Body of pancreas (tissue), 4 donors: Measurements from ENCODE around the gene TNS2. TPM values are rescaled to one million over a fixed set of nuclear protein-coding genes. Genes with fewer than 3 reads are reported as not detected.
"Not testable (repeated sequence)": the region's sequence is repeated elsewhere in the genome, so short reads cannot be mapped to it uniquely, and the experiment has no call there.

Experiments
- ATAC-seq: fragments of 150-250 bp; one replicate; pipeline ENCODE4 v1.9.1; 2016
- DNase-seq, 4 donors: peaks; one replicate each; pipeline ENCODE4 v3.0.0-alpha.2; 2019
- H3K27ac ChIP-seq, 4 donors: fragments of 200-600 bp; sonication (generic); 1 replicate in 3 of 4; 2 replicates in 1 of 4; pipeline versions ENCODE4 v1.5.1 to v1.6.1; 2016 to 2019; ENCODE audit warnings: mild to moderate bottlenecking in 1 of 4, mixed read lengths in 1 of 4, moderate library complexity in 1 of 4
- H3K27me3 ChIP-seq, 2 donors: fragments of 200-600 bp; sonication (generic); one replicate each; pipeline ENCODE4 v1.6.0; 2016; ENCODE audit warnings: mild to moderate bottlenecking in 1 of 2
- H3K36me3 ChIP-seq, 2 donors: fragments of 200-600 bp; sonication (generic); replicated peaks in 1 of 2; 2 replicates each; pipeline ENCODE4 v1.5.1; 2016; ENCODE audit warnings: low read depth in 2 of 2; ENCODE audit not compliant: insufficient read depth in 1 of 2
- H3K4me1 ChIP-seq: fragments of 200-600 bp; sonication (generic); one replicate; pipeline ENCODE4 v1.6.0; 2016
- H3K4me3 ChIP-seq, 2 donors: fragments of 200-600 bp; sonication (generic); 1 replicate in 1 of 2; 2 replicates in 1 of 2; pipeline ENCODE4 v1.5.1; 2016 to 2019
- H3K9me3 ChIP-seq, 3 donors: fragments of 200-600 bp; sonication (generic); 1 replicate in 2 of 3; 2 replicates in 1 of 3; pipeline ENCODE4 v1.5.1; 2016
- CTCF ChIP-seq, 7 experiments: fragments of 450-650 bp in 4 of 7; fragments of 200-600 bp in 3 of 7; sonication (generic) in 3 of 7; IDR thresholded peaks; one replicate each; pipeline ENCODE4 v1.5.1; 2016 to 2019; ENCODE audit warnings: antibody characterized with exemption in 7 of 7
- POLR2A ChIP-seq, 3 donors: fragments of 450-650 bp; IDR thresholded peaks; one replicate each; pipeline ENCODE4 v1.6.1; 2016; ENCODE audit warnings: antibody characterized with exemption in 3 of 3, mild to moderate bottlenecking in 2 of 3
- WGBS, 2 donors: methylation state at CpG; one replicate each; pipeline ENCODE4 v1.1.5; 2017; 5-methylcytosine and 5-hydroxymethylcytosine counted together
- intact Hi-C: fragments of 100-400 bp; cut with DNase I; formaldehyde crosslinking; loops from one replicate; pipeline ENCODE4 v1.15.1; 2023
- total RNA-seq, 2 donors: library from RNA; depleted of rRNA; stranded (reverse); fragments of >200 nt; gene quantifications; one replicate each; pipeline ENCODE4 v1.1.0, GENCODE V29; 2016

TNS2 gene
- total RNA-seq, 2 donors from 2014 or later: 75.5 to 113 TPM

GRCh38 chr12:53031616-53032015 lies 18.2 kb upstream of the TNS2 start:
- no peak overlapping the region for H3K27ac ChIP-seq
- no peaks in the 10 kb centered on the region for H3K4me1 ChIP-seq
- no peak overlapping the region for H3K4me3 ChIP-seq
- 79 to 98% methylated on average over 3 of the region's 3 CpGs for WGBS, 2 donors
- intact Hi-C loops: no loop called here
- H3K27me3 ChIP-seq: no peaks in the 10 kb centered on the region
- TF ChIP-seq CTCF (IDR thresholded peaks at IDR 0.05) (no peak), POLR2A (IDR thresholded peaks at IDR 0.05) (no peak)
- DNase-seq: no peak
- no peak for ATAC-seq
- peaks cover 6 to 56% of the 10 kb centered on the region in 2 donors for H3K36me3 ChIP-seq
- no peaks in the 10 kb centered on the region for H3K9me3 ChIP-seq

- H3K36me3 ChIP-seq: peaks cover 13 to 57% of the 10 kb centered on the region in 2 donors
- H3K4me3 ChIP-seq, ATAC-seq, H3K27me3 ChIP-seq, H3K9me3 ChIP-seq, intact Hi-C loops, DNase-seq, H3K27ac ChIP-seq, H3K4me1 ChIP-seq: not testable (repeated sequence)
- 63 to 72% methylated on average over 10 of the region's 10 CpGs for WGBS, 2 donors
These were observed 16.0 kb upstream of the TNS2 start for GRCh38 chr12:53033832-53034231.

GRCh38 chr12:53034459-53034858 lies 15.4 kb upstream of the TNS2 start:
- ATAC-seq (no peak), DNase-seq (no peak)
- Histone ChIP-seq H3K27me3 (no peaks in the 10 kb centered on the region), H3K4me3 (no peak overlapping the region), H3K9me3 (no peaks in the 10 kb centered on the region), H3K4me1 (peaks cover 10% of the 10 kb centered on the region), H3K36me3 (peaks cover 13 to 55% of the 10 kb centered on the region in 2 donors), H3K27ac (no peak overlapping the region)
- TF ChIP-seq POLR2A (IDR thresholded peaks at IDR 0.05): no peak
- TF ChIP-seq CTCF (IDR thresholded peaks at IDR 0.05): no peak
- WGBS, 2 donors: 75 to 83% methylated on average over 8 of the region's 8 CpGs
- intact Hi-C loops: no loop called here

- Histone ChIP-seq H3K36me3 (peaks cover 13 to 50% of the 10 kb centered on the region in 2 donors), H3K4me3 (no peak overlapping the region), H3K27me3 (no peaks in the 10 kb centered on the region), H3K4me1 (peaks cover 10% of the 10 kb centered on the region), H3K27ac (no peak overlapping the region), H3K9me3 (no peaks in the 10 kb centered on the region)
- no peak for DNase-seq
- no peak for TF ChIP-seq CTCF (IDR thresholded peaks at IDR 0.05)
- WGBS, 2 donors: 82 to 89% methylated on average over 3 of the region's 3 CpGs
- no peak for ATAC-seq
- intact Hi-C loops: no loop called here
These were observed 13.1 kb upstream of the TNS2 start for GRCh38 chr12:53036802-53037201.

GRCh38 chr12:53039851-53040250 lies 10.0 kb upstream of the TNS2 start:
- WGBS, 2 donors: 73 to 82% methylated on average over 4 of the region's 4 CpGs
- TF ChIP-seq POLR2A (IDR thresholded peaks at IDR 0.05): no peak
- no peak for TF ChIP-seq CTCF (IDR thresholded peaks at IDR 0.05)
- Histone ChIP-seq H3K27ac (no peak overlapping the region), H3K4me3 (no peak overlapping the region), H3K4me1 (peaks cover 23% of the 10 kb centered on the region), H3K9me3 (no peaks in the 10 kb centered on the region), H3K27me3 (no peaks in the 10 kb centered on the region), H3K36me3 (peaks cover 7 to 38% of the 10 kb centered on the region in 2 donors)
- DNase-seq: no peak
- intact Hi-C loops: no loop called here
- ATAC-seq: no peak
